Measurements from ENCODE around the gene ATP11A.

ATP11A gene

GRCh38 chr13:112689303-112690245, at the start of gene ATP11A:
Gene ATP11A (plus strand): TSS chr13:112690038. CDS start chr13:112690417, 379 bp downstream.
- DNase-seq: peak; percentile 95

- DNase-seq: no peak
Observed at GRCh38 chr13:112641456-112642089, 48.3 kb upstream of the ATP11A start.

- DNase-seq: no peak
Observed at GRCh38 chr13:112642090-112642460, 47.8 kb upstream of the ATP11A start.

- no peak for DNase-seq
Observed at GRCh38 chr13:112643759-112644459, 45.9 kb upstream of the ATP11A start.

GRCh38 chr13:112645327-112645914, 44.4 kb upstream of the ATP11A start:
- no peak for DNase-seq

- DNase-seq: no peak
Observed at GRCh38 chr13:112647256-112647655, 42.6 kb upstream of the ATP11A start.

GRCh38 chr13:112648101-112648500, 41.7 kb upstream of the ATP11A start:
- DNase-seq: no peak

GRCh38 chr13:112648966-112649690, 40.7 kb upstream of the ATP11A start:
- no peak for DNase-seq

GRCh38 chr13:112651311-112651710, 38.5 kb upstream of the ATP11A start:
- DNase-seq: no peak

- no peak for DNase-seq
Observed at GRCh38 chr13:112651750-112652511, 37.9 kb upstream of the ATP11A start.

- DNase-seq: no peak
Observed at GRCh38 chr13:112652512-112653070, 37.2 kb upstream of the ATP11A start.

GRCh38 chr13:112653071-112653470, 36.8 kb upstream of the ATP11A start:
- peak; percentile 81 for DNase-seq

- no peak for DNase-seq
Observed at GRCh38 chr13:112655913-112656312, 33.9 kb upstream of the ATP11A start.

GRCh38 chr13:112657850-112658445, 31.9 kb upstream of the ATP11A start:
- DNase-seq: peak; percentile 75

- DNase-seq: no peak
Observed at GRCh38 chr13:112658808-112659207, 31.0 kb upstream of the ATP11A start.

GRCh38 chr13:112661291-112661690, 28.5 kb upstream of the ATP11A start:
- no peak for DNase-seq

GRCh38 chr13:112664501-112665203, 25.2 kb upstream of the ATP11A start:
- no peak for DNase-seq

- no peak for DNase-seq
Observed at GRCh38 chr13:112668924-112669323, 20.9 kb upstream of the ATP11A start.

- DNase-seq: no peak
Observed at GRCh38 chr13:112669881-112670499, 19.8 kb upstream of the ATP11A start.

- no peak for DNase-seq
Observed at GRCh38 chr13:112670864-112671263, 19.0 kb upstream of the ATP11A start.

All from femur (tissue), 1 donor.